PC-9 (cell line): ENCODE measurements around the gene ARHGAP32. TPM values are rescaled to one million over a fixed set of nuclear protein-coding genes. Genes with fewer than 3 reads are reported as not detected.

Experiments
- BruUV-seq: library from RNA; stranded (reverse); fragments of 400-500 nt; replicated peaks from 2 replicates; lab custom pipeline; 2021; lab: Mats Ljungman, UMichigan
- CTCF ChIA-PET: fragments of 300-600 bp; sonication (Branson Sonifier 250); formaldehyde crosslinking; loops from one replicate; lab custom pipeline; 2022; ENCODE audit warnings: antibody characterized with exemption; lab: Charles Lee
- POLR2A ChIA-PET: fragments of 300-600 bp; sonication (Branson Sonifier 250); formaldehyde crosslinking; loops from one replicate; lab custom pipeline; 2022; ENCODE audit warnings: antibody characterized with exemption; ENCODE audit not compliant: unreplicated experiment; lab: Charles Lee
- DNase-seq, 2 experiments: peaks; one replicate each; pipeline versions ENCODE4 v3.0.0 to v3.0.0-alpha.2; 2015 to 2022; ENCODE audit warnings: mixed read lengths in 1 of 2
- H2AFZ ChIP-seq: fragments of 200-600 bp; sonication (generic); 2 replicates; pipeline ENCODE4 v1.8.1; 2017; ENCODE audit warnings: antibody characterized with exemption
- H3F3A ChIP-seq: fragments of 200-600 bp; sonication (generic); 2 replicates; pipeline ENCODE4 v1.8.1; 2017; ENCODE audit warnings: antibody characterized with exemption, mild to moderate bottlenecking, low read depth; ENCODE audit not compliant: insufficient read depth
- H3K27ac ChIP-seq: fragments of 200-600 bp; sonication (generic); 2 replicates; pipeline ENCODE4 v1.6.1; 2016; ENCODE audit warnings: mixed run types
- H3K27me3 ChIP-seq: fragments of 200-600 bp; sonication (generic); 2 replicates; pipeline ENCODE4 v1.6.1; 2016; ENCODE audit warnings: low read depth, mixed run types; ENCODE audit not compliant: insufficient read depth
- H3K36me3 ChIP-seq: fragments of 200-600 bp; sonication (generic); 2 replicates; pipeline ENCODE4 v1.6.1; 2016; ENCODE audit warnings: low read depth, mixed run types
- H3K4me1 ChIP-seq: fragments of 200-600 bp; sonication (generic); replicated peaks from 2 replicates; pipeline ENCODE4 v1.6.1; 2016; ENCODE audit warnings: mixed run types; ENCODE audit not compliant: insufficient read depth
- H3K4me2 ChIP-seq: fragments of 200-600 bp; sonication (generic); 2 replicates; pipeline ENCODE4 v1.6.1; 2017; ENCODE audit warnings: mixed run types
- H3K4me3 ChIP-seq: fragments of 200-600 bp; sonication (generic); 2 replicates; pipeline ENCODE4 v1.6.1; 2016; ENCODE audit warnings: mixed run types
- H3K79me2 ChIP-seq: fragments of 200-600 bp; sonication (generic); 2 replicates; pipeline ENCODE4 v1.6.1; 2017; ENCODE audit warnings: low read depth, mixed run types
- H3K9me2 ChIP-seq: fragments of 200-600 bp; sonication (generic); 2 replicates; pipeline ENCODE4 v1.8.1; 2017; ENCODE audit warnings: mild to moderate bottlenecking; ENCODE audit not compliant: insufficient read depth
- H3K9me3 ChIP-seq: fragments of 200-600 bp; sonication (generic); 2 replicates; pipeline ENCODE4 v1.8.1; 2016; ENCODE audit warnings: low read depth; ENCODE audit not compliant: insufficient read depth
- H4K20me1 ChIP-seq: fragments of 200-600 bp; sonication (generic); 2 replicates; pipeline ENCODE4 v1.8.1; 2017; ENCODE audit not compliant: insufficient read depth
- EZH2 ChIP-seq: fragments of 200-600 bp; sonication (generic); IDR thresholded peaks from 2 replicates; pipeline ENCODE4 v1.8.0; 2017; ENCODE audit warnings: antibody characterized with exemption, low read depth
- intact Hi-C: fragments of 100-400 bp; cut with micrococcal nuclease; formaldehyde crosslinking; loops from one replicate; pipeline ENCODE4 v1.10.0; 2022; ENCODE audit not compliant: unreplicated experiment
- total RNA-seq: library from RNA; stranded (reverse); gene quantifications from 2 replicates; pipeline ENCODE4 v1.2.3, GENCODE V29; 2021
- TF ChIP-seq, protein P1 (sequence below): fragments of 200-600 bp; sonication (generic); conservative IDR thresholded peaks from 2 replicates; pipeline ENCODE4 v1.6.1; 2017; ENCODE audit warnings: mixed run types, antibody characterized with exemption, mild to moderate bottlenecking, moderate library complexity

The ARHGAP32 gene
- total RNA-seq, 1 experiment from 2014 or later: 35.1 TPM

GRCh38 chr11:129102225-129102624, 89.9 kb downstream of the ARHGAP32 start:
- ChIA-PET CTCF (no interaction called here), POLR2A (no interaction called here)
- no peaks in the 10 kb centered on the region for H3K79me2 ChIP-seq
- H2AFZ ChIP-seq: no peak overlapping the region
- no peaks in the 10 kb centered on the region for H3K27me3 ChIP-seq
- no peaks in the 10 kb centered on the region for H4K20me1 ChIP-seq
- no peaks in the 10 kb centered on the region for H3K4me1 ChIP-seq
- H3K9me2 ChIP-seq: no peaks in the 10 kb centered on the region
- 0 out of 2 replicates have a peak, but pooled peaks cover 3% of the 10 kb centered on the region for H3K36me3 ChIP-seq
- no peaks in the 10 kb centered on the region for H3F3A ChIP-seq
- H3K4me2 ChIP-seq: no peak overlapping the region
- H3K9me3 ChIP-seq: peaks cover 8% of the 10 kb centered on the region; the same call in 1 of the 2 replicates
- no TSS peak for BruUV-seq
- no peak for DNase-seq
- intact Hi-C loops: no loop called here
- H3K4me3 ChIP-seq: no peak overlapping the region
- H3K27ac ChIP-seq: no peak overlapping the region
- TF ChIP-seq, protein P1, sequence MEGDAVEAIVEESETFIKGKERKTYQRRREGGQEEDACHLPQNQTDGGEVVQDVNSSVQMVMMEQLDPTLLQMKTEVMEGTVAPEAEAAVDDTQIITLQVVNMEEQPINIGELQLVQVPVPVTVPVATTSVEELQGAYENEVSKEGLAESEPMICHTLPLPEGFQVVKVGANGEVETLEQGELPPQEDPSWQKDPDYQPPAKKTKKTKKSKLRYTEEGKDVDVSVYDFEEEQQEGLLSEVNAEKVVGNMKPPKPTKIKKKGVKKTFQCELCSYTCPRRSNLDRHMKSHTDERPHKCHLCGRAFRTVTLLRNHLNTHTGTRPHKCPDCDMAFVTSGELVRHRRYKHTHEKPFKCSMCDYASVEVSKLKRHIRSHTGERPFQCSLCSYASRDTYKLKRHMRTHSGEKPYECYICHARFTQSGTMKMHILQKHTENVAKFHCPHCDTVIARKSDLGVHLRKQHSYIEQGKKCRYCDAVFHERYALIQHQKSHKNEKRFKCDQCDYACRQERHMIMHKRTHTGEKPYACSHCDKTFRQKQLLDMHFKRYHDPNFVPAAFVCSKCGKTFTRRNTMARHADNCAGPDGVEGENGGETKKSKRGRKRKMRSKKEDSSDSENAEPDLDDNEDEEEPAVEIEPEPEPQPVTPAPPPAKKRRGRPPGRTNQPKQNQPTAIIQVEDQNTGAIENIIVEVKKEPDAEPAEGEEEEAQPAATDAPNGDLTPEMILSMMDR: no peak
- TF ChIP-seq EZH2: no peak

- no peaks in the 10 kb centered on the region for H3K9me2 ChIP-seq
- POLR2A ChIA-PET: no interaction called here
- CTCF ChIA-PET: no interaction called here
Observed at GRCh38 chr11:129093283-129093682, 98.8 kb downstream of the ARHGAP32 start.

GRCh38 chr11:129090056-129090455, 102.1 kb downstream of the ARHGAP32 start:
- Histone ChIP-seq H3K27me3 (no peaks in the 10 kb centered on the region), H3K4me3 (no peak overlapping the region), H3K4me2 (no peak overlapping the region), H3K36me3 (no peaks in the 10 kb centered on the region), H3K27ac (no peak overlapping the region), H4K20me1 (no peaks in the 10 kb centered on the region), H3K9me3 (no peaks in the 10 kb centered on the region; the same call in 1 of the 2 replicates), H3F3A (no peaks in the 10 kb centered on the region), H3K4me1 (no peaks in the 10 kb centered on the region), H3K79me2 (no peaks in the 10 kb centered on the region), H3K9me2 (no peaks in the 10 kb centered on the region), H2AFZ (no peak overlapping the region)
- POLR2A ChIA-PET: no interaction called here
- TF ChIP-seq, protein P1: no peak
- no peak for TF ChIP-seq EZH2
- no TSS peak for BruUV-seq
- intact Hi-C loops: no loop called here
- CTCF ChIA-PET: interaction anchor here (0.7 kb wide), 1 partner anchor 477 kb away, joined by 7 read pairs; no protein-coding TSS in a partner anchor
- DNase-seq: no peak

More at GRCh38 chr11:129093283-129093682, 98.8 kb downstream of the ARHGAP32 start:
- no peaks in the 10 kb centered on the region for H3K36me3 ChIP-seq
- no peaks in the 10 kb centered on the region for H3K4me1 ChIP-seq
- no peaks in the 10 kb centered on the region for H3F3A ChIP-seq
- no peaks in the 10 kb centered on the region for H3K27me3 ChIP-seq
- no peaks in the 10 kb centered on the region; the same call in none of the 2 replicates for H3K9me3 ChIP-seq
- H2AFZ ChIP-seq: no peak overlapping the region
- DNase-seq: no peak
- H3K4me3 ChIP-seq: no peak overlapping the region
- no peak for TF ChIP-seq EZH2
- TF ChIP-seq, protein P1: no peak
- no TSS peak for BruUV-seq
- intact Hi-C loops: no loop called here
- H3K79me2 ChIP-seq: no peaks in the 10 kb centered on the region
- no peaks in the 10 kb centered on the region for H4K20me1 ChIP-seq
- no peak overlapping the region for H3K27ac ChIP-seq
- H3K4me2 ChIP-seq: no peak overlapping the region
